ENCODE measurements around the gene PRDM5.

DNA sequence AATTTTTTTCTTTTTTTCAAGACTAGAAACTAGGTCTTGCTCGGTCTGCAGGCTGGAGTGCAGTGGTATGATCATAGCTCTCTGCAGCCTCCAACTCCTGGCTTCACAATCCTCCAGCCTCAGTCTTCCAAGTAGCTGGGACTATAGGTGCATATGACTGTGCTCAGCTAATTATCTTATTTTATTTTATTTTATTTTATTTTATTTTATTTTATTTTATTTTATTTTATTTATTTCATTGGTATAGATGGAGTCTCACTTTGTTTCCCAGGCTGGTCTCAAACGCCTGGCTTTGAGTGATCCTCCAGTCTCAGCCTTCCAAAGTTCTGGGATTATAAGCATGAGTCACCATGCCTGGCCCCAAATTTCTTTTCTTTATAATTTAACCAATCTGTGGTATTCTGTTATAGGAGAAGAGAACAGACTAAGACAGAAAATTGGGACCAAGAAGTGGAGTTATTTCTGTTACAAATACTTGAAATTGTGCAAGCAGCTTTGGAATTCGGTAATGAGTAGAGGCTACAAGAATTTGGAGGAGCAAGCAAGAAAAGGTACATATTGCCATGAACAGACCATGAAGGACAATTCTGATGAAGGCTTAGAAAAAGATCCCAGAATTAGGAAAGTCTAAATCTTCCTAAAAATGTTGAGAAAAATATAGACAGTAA, 4.0 kb upstream of the PRDM5 start:
- no peak for TF ChIP-seq RELA (IDR thresholded peaks at IDR 0.05; ENCODE audit: borderline replicate concordance, partially characterized antibody)
- no peak for TF ChIP-seq RFX5 (IDR thresholded peaks at IDR 0.05; ENCODE audit: low read depth, low read length)
- no peak for TF ChIP-seq YBX1 (IDR thresholded peaks at IDR 0.05)
- no peak for TF ChIP-seq ESRRA (IDR thresholded peaks at IDR 0.05; ENCODE audit: low read length)
- TF ChIP-seq ZNF274 (IDR thresholded peaks at IDR 0.05; ENCODE audit: insufficient read depth, insufficient read length) = no peak
- no peak for TF ChIP-seq SP1 (IDR thresholded peaks at IDR 0.05; ENCODE audit: low read depth, low read length)
- TF ChIP-seq, protein P1, sequence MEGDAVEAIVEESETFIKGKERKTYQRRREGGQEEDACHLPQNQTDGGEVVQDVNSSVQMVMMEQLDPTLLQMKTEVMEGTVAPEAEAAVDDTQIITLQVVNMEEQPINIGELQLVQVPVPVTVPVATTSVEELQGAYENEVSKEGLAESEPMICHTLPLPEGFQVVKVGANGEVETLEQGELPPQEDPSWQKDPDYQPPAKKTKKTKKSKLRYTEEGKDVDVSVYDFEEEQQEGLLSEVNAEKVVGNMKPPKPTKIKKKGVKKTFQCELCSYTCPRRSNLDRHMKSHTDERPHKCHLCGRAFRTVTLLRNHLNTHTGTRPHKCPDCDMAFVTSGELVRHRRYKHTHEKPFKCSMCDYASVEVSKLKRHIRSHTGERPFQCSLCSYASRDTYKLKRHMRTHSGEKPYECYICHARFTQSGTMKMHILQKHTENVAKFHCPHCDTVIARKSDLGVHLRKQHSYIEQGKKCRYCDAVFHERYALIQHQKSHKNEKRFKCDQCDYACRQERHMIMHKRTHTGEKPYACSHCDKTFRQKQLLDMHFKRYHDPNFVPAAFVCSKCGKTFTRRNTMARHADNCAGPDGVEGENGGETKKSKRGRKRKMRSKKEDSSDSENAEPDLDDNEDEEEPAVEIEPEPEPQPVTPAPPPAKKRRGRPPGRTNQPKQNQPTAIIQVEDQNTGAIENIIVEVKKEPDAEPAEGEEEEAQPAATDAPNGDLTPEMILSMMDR (IDR thresholded peaks at IDR 0.05 in 2 of 3, conservative IDR thresholded peaks at IDR 0.05 in 1 of 3; ENCODE audit: control insufficient read depth in 2 of 3, extremely low read depth in 1 of 3, insufficient read depth in 1 of 3, low read depth in 3 of 3, low read length in 3 of 3) = no peak
- no peak for TF ChIP-seq MYC (IDR thresholded peaks at IDR 0.05; ENCODE audit: insufficient read depth, insufficient read length, insufficient replicate concordance, low read length, severe bottlenecking)
- TF ChIP-seq RBBP5 (conservative IDR thresholded peaks at IDR 0.05) = no peak
- no peak for TF ChIP-seq BHLHE40 (IDR thresholded peaks at IDR 0.05; ENCODE audit: borderline replicate concordance in 1 of 2, low read depth in 2 of 2, low read length in 1 of 2)
- TF ChIP-seq BMI1 (IDR thresholded peaks at IDR 0.05; ENCODE audit: borderline replicate concordance) = no peak
